Heart left ventricle (tissue), 16 donors: ENCODE data around the gene TMOD3. TPM values are rescaled to one million over a fixed set of nuclear protein-coding genes. Genes with fewer than 3 reads are reported as not detected.

Source experiments
- ATAC-seq, 4 donors: fragments of 200-7000 bp; cut with Tn5 transposase; one replicate each; pipeline ENCODE4 v1.9.1; 2020 to 2022; ENCODE audit warnings: moderate library complexity in 4 of 4, mild to moderate bottlenecking in 3 of 4, moderate number of reproducible peaks in 1 of 4
- DNase-seq, 5 donors: peaks; one replicate each; pipeline ENCODE4 v3.0.0-alpha.2; 2020
- H3K27ac ChIP-seq, 12 donors: fragments of 200-600 bp; sonication (generic) in 4 of 12; one replicate each; pipeline versions ENCODE4 v1.5.0 to v1.8.0; 2016 to 2022; ENCODE audit warnings: mild to moderate bottlenecking in 2 of 12
- H3K27me3 ChIP-seq, 9 donors: fragments of 200-600 bp; sonication (generic) in 2 of 9; one replicate each; pipeline versions ENCODE4 v1.5.1 to v1.8.0; 2016 to 2022; ENCODE audit warnings: mild to moderate bottlenecking in 3 of 9
- H3K36me3 ChIP-seq, 9 donors: fragments of 200-600 bp; sonication (generic) in 2 of 9; one replicate each; pipeline versions ENCODE4 v1.5.0 to v1.8.0; 2018 to 2022; ENCODE audit warnings: mild to moderate bottlenecking in 2 of 9
- H3K4me1 ChIP-seq, 12 donors: fragments of 200-600 bp; sonication (generic) in 4 of 12; one replicate each; pipeline versions ENCODE4 v1.5.0 to v1.8.0; 2016 to 2022; ENCODE audit warnings: mild to moderate bottlenecking in 3 of 12
- H3K4me3 ChIP-seq, 12 donors: fragments of 200-600 bp; sonication (generic) in 4 of 12; one replicate each; pipeline versions ENCODE4 v1.5.0 to v1.8.0; 2017 to 2022; ENCODE audit warnings: mild to moderate bottlenecking in 9 of 12, moderate library complexity in 4 of 12
- H3K9me3 ChIP-seq, 12 donors: fragments of 200-600 bp; sonication (generic) in 4 of 12; one replicate each; pipeline versions ENCODE4 v1.5.0 to v1.8.0; 2016 to 2022; ENCODE audit warnings: mild to moderate bottlenecking in 1 of 12
- CTCF ChIP-seq, 12 donors: fragments of 200-600 bp; sonication (generic) in 4 of 12; IDR thresholded peaks; one replicate each; pipeline versions ENCODE4 v1.5.0 to v1.8.0; 2018 to 2022; ENCODE audit warnings: antibody characterized with exemption in 12 of 12, mild to moderate bottlenecking in 5 of 12
- POLR2A ChIP-seq, 2 donors: fragments of 450-650 bp; IDR thresholded peaks; one replicate each; pipeline ENCODE4 v1.6.1; 2017; ENCODE audit warnings: antibody characterized with exemption in 2 of 2, mild to moderate bottlenecking in 2 of 2, moderate library complexity in 2 of 2
- WGBS, 4 donors: extraction: QIAGEN DNeasy Blood & Tissue Kit in 2 of 4; methylation state at CpG; one replicate each; pipeline versions ENCODE4 v1.1.5 to v1.1.7; 2013 to 2018; 5-methylcytosine and 5-hydroxymethylcytosine counted together
- intact Hi-C, 10 donors: fragments of 100-400 bp; cut with DNase I; formaldehyde crosslinking; loops; one replicate each; pipeline versions ENCODE4 v1.11.1 to v1.14.2; 2022
- polyA plus RNA-seq, 2 donors: library from polyadenylated mRNA; stranded (reverse); fragments of 200-250 nt; gene quantifications; one replicate each; pipeline ENCODE4 v1.2.3, GENCODE V29; 2013
- total RNA-seq, 9 donors: library from RNA; depleted of rRNA in 2 of 9; stranded (reverse); fragments of >200 nt in 2 of 9; fragmentation: NEBNext Ultra II Directional in 3 of 9; extraction: Animal tissue kit (Norgen Biotek cat#: 25700) in 3 of 9; gene quantifications; one replicate each; pipeline versions ENCODE4 v1.1.0 to v1.2.4, GENCODE V29; 2016 to 2023
- donor health status: ischemic (EF 13 %, LVEDD 7.1; RV severe dilation, severe dysfunction).
- donor health status: healthy with polysubstance abuse.
- donor health status: DM: no; HTN: yes; CAD: no.
- donor health status: DM: no; HTN: no; CAD: no.
- donor health status: ischemic (EF 25% LVEDD 6.9; RV normal size, moderate dysfunction).
- donor health status: ischemic (EF 25% LVEDD 5.7; RV mildly dilated, moderate dysfunction).
- donor health status: healthy.
- donor health status: DM: yes; HTN: yes; CAD: no.
- donor health status: ischemic (EF 35%, LVEDD 5.7; RV mildly dilated, moderate dysfunction).
- donor health status: nonischemic (EF 11% LVEDD 7.7; RV severe dilation, severe dysfunction).
- donor health status: DM: yes; HTN: yes; CAD: no.
- donor health status: PGD.
- donor health status: ischemic (EF 29% LVEDD 5.4; RV normal size, mild dysfunction).
- donor health status: nonischemic (EF 23%, LVEDD 6.1; RV moderate dilation, normal function).

The TMOD3 gene
- total and polyA plus RNA-seq, 11 donors = 6.3 to 36.5 (median 21.4) TPM

GRCh38 chr15:51864408-51865056, 35.1 kb downstream of the TMOD3 start:
- H3K27me3 ChIP-seq = no peaks in the 10 kb centered on the region
- H3K36me3 ChIP-seq = peaks cover 0 to 73% (median 54%) of the 10 kb centered on the region in 9 donors
- ATAC-seq (no peak), DNase-seq (no peak)
- WGBS, 4 donors = 95 to 99% (median 98%) methylated on average over 4 of the region's 4 CpGs
- no peak overlapping the region for H3K27ac ChIP-seq
- H3K9me3 ChIP-seq = no peaks in the 10 kb centered on the region
- peaks cover 0 to 22% (median 0%) of the 10 kb centered on the region in 12 donors for H3K4me1 ChIP-seq
- no peak for TF ChIP-seq CTCF (IDR thresholded peaks at IDR 0.05)
- no peak overlapping the region for H3K4me3 ChIP-seq
- intact Hi-C loops = no loop called here

- no peak overlapping the region for H3K27ac ChIP-seq
- H3K36me3 ChIP-seq = peaks cover 0 to 75% (median 62%) of the 10 kb centered on the region in 9 donors
- H3K4me1 ChIP-seq = peaks cover 0 to 22% (median 0%) of the 10 kb centered on the region in 12 donors
- no peak for ATAC-seq
- intact Hi-C loops = no loop called here
- H3K9me3 ChIP-seq = peaks cover 0 to 3% (median 0%) of the 10 kb centered on the region in 12 donors
- no peak for DNase-seq
- TF ChIP-seq CTCF (IDR thresholded peaks at IDR 0.05) (no peak), POLR2A (IDR thresholded peaks at IDR 0.05) (no peak)
- no peaks in the 10 kb centered on the region for H3K27me3 ChIP-seq
- WGBS, 4 donors = 85 to 100% (median 97%) methylated on average over 1 of the region's 1 CpG
- no peak overlapping the region for H3K4me3 ChIP-seq
These were observed 35.9 kb downstream of the TMOD3 start for GRCh38 chr15:51865317-51865716.

GRCh38 chr15:51866161-51866560, 36.7 kb downstream of the TMOD3 start:
- TF ChIP-seq POLR2A (IDR thresholded peaks at IDR 0.05) (no peak), CTCF (IDR thresholded peaks at IDR 0.05) (no peak)
- H3K27me3 ChIP-seq = no peaks in the 10 kb centered on the region
- H3K36me3 ChIP-seq = peaks cover 0 to 82% (median 71%) of the 10 kb centered on the region in 9 donors
- H3K4me3 ChIP-seq = no peak overlapping the region
- intact Hi-C loops = no loop called here
- no peak overlapping the region for H3K27ac ChIP-seq
- H3K4me1 ChIP-seq = peaks cover 0 to 17% (median 0%) of the 10 kb centered on the region in 12 donors
- WGBS, 4 donors = 95 to 99% (median 97%) methylated on average over 4 of the region's 4 CpGs
- no peak for DNase-seq
- peaks cover 0 to 7% (median 0%) of the 10 kb centered on the region in 12 donors for H3K9me3 ChIP-seq
- no peak for ATAC-seq

- Histone ChIP-seq H3K36me3 (peaks cover 0 to 88% (median 75%) of the 10 kb centered on the region in 9 donors), H3K4me1 (peaks cover 0 to 11% (median 0%) of the 10 kb centered on the region in 12 donors), H3K4me3 (no peak overlapping the region), H3K9me3 (peaks cover 0 to 7% (median 0%) of the 10 kb centered on the region in 12 donors), H3K27me3 (no peaks in the 10 kb centered on the region), H3K27ac (no peak overlapping the region)
- intact Hi-C loops = no loop called here
- no peak for TF ChIP-seq CTCF (IDR thresholded peaks at IDR 0.05)
- no peak for TF ChIP-seq POLR2A (IDR thresholded peaks at IDR 0.05)
- no peak for DNase-seq
- ATAC-seq = no peak
- WGBS, 4 donors = 98 to 100% (median 99%) methylated on average over 1 of the region's 1 CpG
These were observed 37.3 kb downstream of the TMOD3 start for GRCh38 chr15:51866751-51867150.
